HG03565 (cell line): ENCODE measurements around the gene SLC17A9.
"Not testable (repeated sequence)": the region's sequence is repeated elsewhere in the genome, so short reads cannot be mapped to it uniquely, and the experiment has no call there.

Experiments used
- ATAC-seq: cut with Tn5 transposase; IDR thresholded peaks from one replicate; pipeline ENCODE4 v1.9.1; 2021; ENCODE audit warnings: mild to moderate bottlenecking, moderate library complexity; ENCODE audit not compliant: unreplicated experiment

The SLC17A9 gene

GRCh38 chr20:62918831-62919230, 33.7 kb upstream of the SLC17A9 start:
- ATAC-seq, result no peak

DNA sequence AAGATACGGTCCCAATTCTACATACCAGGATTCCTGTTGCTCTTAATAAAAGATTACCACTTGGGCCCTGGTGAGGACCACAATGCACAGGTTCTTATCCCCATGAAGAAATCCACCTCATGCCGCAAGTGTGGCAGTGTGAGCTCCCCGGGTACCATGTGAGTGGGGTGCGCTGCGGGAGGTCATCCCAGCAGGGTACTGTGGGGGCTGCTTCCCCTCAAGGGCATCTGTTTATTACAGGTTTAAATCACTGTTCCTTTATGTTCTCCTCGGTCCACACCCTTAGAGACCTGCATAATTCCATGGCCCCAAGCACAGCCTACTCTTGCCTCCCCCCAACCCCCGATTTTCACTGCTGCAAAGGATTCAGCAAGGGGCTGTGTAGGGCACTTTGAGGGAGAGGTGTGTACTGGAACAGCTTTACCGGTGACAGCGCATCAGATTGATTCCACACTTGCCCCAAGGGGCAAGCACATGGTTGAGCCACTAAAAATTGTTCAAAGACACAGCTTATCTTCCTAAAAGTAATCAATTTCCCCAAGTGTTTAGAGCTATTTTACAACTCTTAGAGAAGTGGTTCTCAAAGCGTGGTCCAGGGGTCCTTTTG, 32.4 kb upstream of the SLC17A9 start:
- ATAC-seq, result no peak

- no peak for ATAC-seq
Measured at GRCh38 chr20:62921119-62921687, 31.3 kb upstream of the SLC17A9 start.

GRCh38 chr20:62922451-62922921, 30.0 kb upstream of the SLC17A9 start:
- ATAC-seq, result no peak

DNA sequence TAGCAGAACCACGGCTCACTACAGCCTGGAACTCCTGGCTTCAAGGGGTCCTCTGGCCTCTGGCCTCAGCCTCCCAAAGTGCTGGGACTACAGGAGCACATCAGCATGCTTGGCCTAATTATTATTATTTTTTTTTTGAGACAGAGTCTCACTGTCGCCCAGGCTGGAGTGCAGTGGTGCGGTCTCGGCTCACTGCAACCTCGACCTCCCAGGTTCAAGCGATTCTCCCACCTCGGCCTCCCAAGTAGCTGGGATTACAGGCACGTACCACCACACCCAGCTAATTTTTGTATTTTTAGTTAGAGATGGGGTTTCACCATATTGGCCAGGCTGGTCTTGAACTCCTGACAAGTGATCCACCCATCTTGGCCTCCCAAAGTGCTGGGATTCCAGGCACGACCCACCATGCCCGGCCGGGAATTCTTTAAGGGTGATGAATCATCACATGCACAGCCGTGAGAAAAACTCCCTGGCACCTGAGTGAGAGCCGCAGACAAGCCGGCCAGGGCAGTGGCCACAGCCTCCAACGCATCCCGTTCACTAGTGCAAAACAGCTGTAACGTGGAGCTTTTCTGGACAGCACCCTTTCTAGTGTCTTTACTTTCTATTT, 29.3 kb upstream of the SLC17A9 start:
- not testable (repeated sequence) for ATAC-seq

GRCh38 chr20:62923669-62924441, 28.7 kb upstream of the SLC17A9 start:
- no peak for ATAC-seq

- no peak for ATAC-seq
Measured at GRCh38 chr20:62924442-62925075, 27.9 kb upstream of the SLC17A9 start.

DNA sequence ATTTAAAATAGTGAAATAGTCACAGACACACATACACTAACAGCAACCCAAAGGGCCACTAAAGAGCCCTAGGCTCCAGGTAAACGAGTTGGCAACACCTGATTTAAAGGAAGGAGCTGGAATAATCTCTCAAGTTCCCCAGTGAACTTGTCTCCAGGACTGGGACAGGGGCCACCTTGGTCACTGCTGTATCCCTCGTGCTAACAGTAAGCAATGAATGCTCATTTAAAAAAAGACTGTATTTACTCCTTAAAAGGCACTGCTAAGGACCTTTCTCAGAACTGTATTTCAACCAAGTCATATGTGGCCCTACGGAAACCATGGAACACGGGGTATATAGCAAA, 27.5 kb upstream of the SLC17A9 start:
- no peak for ATAC-seq

- ATAC-seq, result peak; percentile 0
Measured at GRCh38 chr20:62925420-62926228, 26.9 kb upstream of the SLC17A9 start.

DNA sequence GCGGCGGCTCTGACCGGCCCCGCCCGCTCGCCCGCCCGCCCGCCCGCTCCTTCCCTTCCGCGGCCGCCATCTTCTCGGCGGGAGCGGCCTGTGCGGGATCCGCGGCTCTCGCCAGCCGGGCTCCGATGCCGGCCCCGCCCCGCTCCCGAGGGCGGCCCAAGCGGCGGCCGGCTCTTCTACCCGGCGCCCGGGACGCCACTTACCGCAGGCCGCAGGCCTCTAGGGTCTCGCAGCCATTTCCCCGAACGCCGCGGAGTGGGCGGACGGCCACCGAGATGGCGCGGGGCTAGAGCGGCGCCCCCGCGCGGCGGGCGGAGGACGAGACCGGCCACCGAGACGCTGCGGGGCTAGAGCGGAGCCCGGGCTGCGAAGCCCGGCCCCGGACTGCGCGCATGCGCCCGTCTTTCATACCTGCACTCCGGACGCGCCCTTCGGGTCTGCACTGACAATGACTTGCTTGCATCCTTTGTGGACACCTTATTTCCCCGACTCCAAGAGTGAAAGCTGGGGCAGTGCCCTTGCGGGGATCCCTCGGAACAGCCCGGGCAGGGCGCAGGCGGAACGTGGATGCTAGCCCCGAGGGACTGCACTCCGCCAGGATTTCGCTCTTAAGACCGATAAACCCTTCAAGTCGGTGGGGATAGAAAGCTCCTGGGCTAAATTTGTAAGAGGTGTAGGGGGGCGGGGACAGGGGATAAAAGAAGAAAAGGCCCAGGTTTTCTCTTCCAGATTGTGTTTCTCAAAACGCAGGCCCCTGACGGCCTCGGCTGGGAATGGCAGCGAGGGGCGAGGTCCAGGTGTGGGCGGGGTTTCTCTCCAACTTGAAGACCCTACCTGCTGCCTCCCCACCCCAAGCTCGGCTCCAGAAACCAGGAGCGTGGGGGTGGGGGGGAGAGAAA, 26.0 kb upstream of the SLC17A9 start, which contains the start of gene DIDO1:
Gene DIDO1, minus strand, starts transcription at position 277 of the 899 bp plus-strand sequence.
- ATAC-seq, result peak; percentile 64

- ATAC-seq, result no peak
Measured at GRCh38 chr20:62927128-62927705, 25.3 kb upstream of the SLC17A9 start.

DNA sequence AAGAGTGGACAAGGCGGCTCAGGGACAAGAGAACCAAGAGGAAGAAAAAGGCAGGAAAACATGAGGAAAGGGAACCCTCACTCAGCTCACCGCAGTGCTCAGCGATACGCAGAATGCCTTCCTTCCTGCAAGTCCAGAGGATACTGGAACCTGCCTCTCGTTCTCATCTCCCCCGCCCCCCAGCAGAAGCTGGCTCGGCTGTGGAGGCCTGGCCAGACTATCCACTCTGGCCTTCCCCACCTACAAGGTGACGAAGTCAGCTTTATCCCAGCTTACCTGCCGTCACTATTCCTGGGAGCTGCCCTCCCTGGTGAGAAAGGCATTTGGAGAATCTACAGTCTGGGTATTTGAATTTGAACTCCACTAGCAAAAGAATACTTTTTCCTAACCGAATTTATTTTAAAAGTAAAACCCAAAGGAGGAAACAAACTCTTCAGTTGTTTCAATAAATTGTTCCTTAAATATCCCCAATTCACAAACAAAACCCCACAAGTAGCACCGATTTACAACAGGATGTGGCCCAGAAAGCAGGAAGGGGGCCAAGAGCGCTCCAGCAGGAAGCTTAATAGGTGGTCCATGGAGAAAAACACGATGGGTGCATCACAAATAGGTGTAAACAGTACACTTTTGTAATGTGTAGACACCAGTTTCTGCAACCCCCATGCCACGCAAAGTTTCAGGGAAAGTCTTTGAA, 24.1 kb upstream of the SLC17A9 start:
- no peak for ATAC-seq

GRCh38 chr20:62929051-62929538, 23.4 kb upstream of the SLC17A9 start:
- no peak for ATAC-seq

DNA sequence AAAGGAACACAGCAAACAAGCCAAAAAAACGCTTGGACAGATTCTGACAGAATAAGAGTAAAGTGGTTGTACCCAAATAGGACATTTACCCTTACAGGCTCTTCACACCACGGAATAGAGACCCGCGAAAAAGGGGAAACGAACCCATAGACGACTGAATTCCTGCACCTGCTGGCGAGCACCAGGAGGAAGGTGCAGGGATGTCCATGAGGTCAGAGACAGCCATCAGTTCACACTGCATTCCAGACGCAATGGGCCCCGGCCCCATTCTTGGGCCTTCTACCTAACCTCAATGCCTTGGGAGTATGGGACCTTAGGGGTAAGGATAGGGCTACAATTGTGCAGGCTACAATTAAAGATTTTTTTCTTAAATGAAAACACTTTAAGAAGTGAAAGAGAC, 21.0 kb upstream of the SLC17A9 start:
- ATAC-seq, result no peak

DNA sequence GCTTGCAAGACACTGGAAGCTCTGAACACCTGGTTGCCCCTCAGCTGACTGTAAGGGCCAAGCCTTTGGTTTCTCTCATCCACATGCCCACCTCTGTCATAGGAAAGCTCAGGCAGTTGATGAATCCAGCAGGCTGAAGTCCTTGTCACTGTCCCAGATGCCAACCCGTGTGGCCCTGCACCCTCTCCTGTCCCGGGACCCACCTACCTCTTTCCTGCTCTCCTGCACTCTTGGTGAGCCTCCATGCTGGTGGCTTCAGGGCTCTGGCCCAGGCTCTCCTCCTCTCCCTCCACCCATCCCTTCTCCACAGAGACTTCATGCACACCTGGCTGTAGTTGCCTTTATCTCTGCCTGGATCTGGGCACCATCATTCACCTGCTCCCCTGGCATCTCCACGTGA, 18.5 kb upstream of the SLC17A9 start:
- ATAC-seq, result no peak

GRCh38 chr20:62935204-62935967, 17.1 kb upstream of the SLC17A9 start:
- ATAC-seq, result no peak

DNA sequence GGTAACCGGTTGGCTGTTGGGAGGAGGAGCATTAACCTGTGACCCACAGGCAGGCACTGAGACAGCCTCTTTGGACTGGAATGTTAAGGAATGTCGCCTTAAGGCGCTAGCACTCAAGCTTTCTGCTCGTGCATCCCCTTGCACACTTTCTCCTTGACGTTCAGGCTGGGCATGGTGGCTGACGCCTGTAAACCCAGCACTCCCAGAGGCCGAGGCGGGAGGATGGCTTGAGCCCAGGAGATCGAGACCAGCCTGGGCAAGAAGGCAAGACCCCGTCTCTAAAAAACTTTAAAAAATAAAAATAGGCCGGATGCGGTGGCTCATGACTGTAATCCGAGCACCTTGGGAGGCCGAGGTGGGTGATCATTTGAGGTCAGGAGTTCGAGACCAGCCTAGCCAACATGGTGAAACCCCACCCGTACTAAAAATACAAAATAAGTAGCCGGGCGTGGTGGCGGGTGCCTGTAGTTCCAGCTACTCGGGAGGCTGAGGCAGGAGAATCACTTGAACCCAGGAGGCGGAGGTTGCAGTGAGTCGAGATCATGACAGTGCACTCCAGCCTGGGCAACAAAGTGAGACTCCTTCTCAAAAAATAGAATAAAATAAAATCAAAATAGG, 16.4 kb upstream of the SLC17A9 start:
- ATAC-seq, result no peak
